HEK293 (cell line): ENCODE measurements around the gene ALKBH7.

Experiments
- CTCF ChIP-seq: fragments of 450-650 bp; formaldehyde crosslinking; IDR thresholded peaks from 2 replicates; pipeline ENCODE4 v1.5.1; 2016; ENCODE audit warnings: missing biosample characterization, missing genetic modification characterization
- REST ChIP-seq: fragments of 450-650 bp; formaldehyde crosslinking; IDR thresholded peaks from 2 replicates; pipeline ENCODE4 v1.5.1; 2016; ENCODE audit warnings: missing biosample characterization, missing genetic modification characterization
- ZBTB20 ChIP-seq: fragments of 450-650 bp; formaldehyde crosslinking; IDR thresholded peaks from 2 replicates; pipeline ENCODE4 v1.5.1; 2016; ENCODE audit warnings: missing biosample characterization, missing genetic modification characterization
- ZNF768 ChIP-seq: fragments of 450-650 bp; formaldehyde crosslinking; IDR thresholded peaks from 2 replicates; pipeline ENCODE4 v1.5.1; 2018; ENCODE audit warnings: missing biosample characterization, mild to moderate bottlenecking, missing genetic modification characterization

GRCh38 chr19:6402058-6402457 lies 29.5 kb downstream of the ALKBH7 start:
- no peak for TF ChIP-seq CTCF (tag by site-specific recombination)
- TF ChIP-seq ZNF768 (tag by site-specific recombination): no peak
- no peak for TF ChIP-seq REST (tag by site-specific recombination)
- no peak for TF ChIP-seq ZBTB20 (tag by site-specific recombination)
